ENCODE results near the gene MICOS13.
"Not testable (repeated sequence)": the region's sequence is repeated elsewhere in the genome, so short reads cannot be mapped to it uniquely, and the experiment has no call there.

MICOS13 gene

GRCh38 chr19:5698635-5699422 lies 18.5 kb upstream of the MICOS13 start:
- no peak for DNase-seq

GRCh38 chr19:5697890-5698634 lies 17.7 kb upstream of the MICOS13 start:
- DNase-seq: no peak

DNA sequence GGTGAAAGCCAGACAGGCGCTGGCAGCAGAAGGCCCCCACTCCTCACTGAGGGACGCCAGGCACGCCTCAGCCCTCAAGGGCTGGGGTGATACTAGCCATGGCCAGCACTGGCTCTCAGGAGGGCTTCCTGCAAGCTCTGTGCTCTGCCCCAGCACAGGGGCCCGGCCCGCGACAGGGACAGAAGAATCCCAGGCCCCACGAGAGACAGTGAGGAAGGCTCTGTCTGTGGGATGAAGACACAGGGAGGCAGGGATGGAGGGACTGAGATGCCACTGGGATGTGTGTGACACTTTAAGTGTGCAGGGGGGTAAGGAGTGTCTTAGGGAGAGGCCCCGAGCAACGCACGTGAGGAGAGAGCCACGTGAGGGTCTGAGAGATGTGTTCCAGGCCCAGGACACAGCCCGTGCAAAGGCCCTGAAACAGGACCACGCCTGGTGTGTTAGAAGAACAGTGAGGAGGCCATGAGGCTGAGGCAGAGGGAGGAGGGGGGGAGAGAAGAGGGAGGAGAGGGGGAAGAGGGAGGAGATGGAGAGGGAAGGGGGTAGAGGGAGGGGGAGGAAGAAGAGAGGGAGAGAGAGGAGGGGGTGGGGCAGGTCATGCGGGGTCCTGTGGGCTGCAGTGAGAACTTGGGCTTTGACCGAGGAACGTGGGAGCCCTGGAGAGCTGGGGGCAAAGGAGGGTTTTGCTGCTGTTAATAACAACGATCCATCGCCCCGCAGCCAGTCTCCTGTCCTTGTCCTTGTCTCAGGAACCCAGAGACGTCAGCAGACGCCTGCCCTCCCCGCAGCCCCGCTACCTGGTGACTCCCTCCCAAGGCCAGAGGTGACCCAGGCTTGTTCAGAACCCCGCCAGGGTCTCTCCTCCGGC lies 16.9 kb upstream of the MICOS13 start:
- DNase-seq: no peak

DNA sequence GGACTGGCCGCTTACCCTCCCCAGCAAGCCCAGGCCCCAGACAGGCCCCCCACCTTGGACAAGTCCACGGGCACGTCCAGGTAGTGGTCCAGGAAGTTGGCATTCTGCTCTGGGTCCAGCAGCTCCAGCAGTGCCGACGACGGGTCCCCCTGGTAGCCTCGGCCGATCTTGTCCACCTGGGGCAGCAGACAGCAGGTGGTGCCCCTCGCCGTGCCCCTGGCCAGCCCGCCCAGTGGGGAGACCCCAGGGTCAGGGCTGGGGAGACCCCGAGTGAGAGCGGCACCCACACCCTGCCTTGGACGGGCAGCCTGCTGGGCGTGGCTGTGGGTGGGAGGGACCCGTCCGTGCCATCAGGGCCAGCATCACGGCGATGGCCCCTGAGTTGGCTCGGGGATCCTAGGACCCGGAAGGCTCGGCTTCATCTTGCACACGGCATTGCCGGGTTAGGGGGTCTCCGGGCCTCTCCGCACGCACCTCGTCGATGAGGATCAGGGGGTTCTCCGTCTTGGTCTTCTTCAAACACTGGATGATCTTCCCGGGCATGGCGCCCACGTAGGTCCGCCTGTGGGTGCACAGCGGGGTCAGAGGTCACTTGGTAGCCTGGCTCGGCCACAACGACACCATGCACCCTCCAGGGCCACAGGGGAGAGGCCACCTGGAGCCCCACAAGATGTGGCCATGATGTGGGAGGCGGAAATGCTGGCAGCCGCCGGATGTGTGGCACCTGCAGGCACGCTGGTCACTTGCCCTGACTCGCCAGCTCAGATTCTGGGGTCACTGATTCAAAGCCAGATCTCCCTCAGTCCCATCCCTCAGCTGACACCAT lies 16.1 kb upstream of the MICOS13 start:
- DNase-seq: no peak

- no peak for DNase-seq
These were observed 15.4 kb upstream of the MICOS13 start for GRCh38 chr19:5695649-5696195.

DNA sequence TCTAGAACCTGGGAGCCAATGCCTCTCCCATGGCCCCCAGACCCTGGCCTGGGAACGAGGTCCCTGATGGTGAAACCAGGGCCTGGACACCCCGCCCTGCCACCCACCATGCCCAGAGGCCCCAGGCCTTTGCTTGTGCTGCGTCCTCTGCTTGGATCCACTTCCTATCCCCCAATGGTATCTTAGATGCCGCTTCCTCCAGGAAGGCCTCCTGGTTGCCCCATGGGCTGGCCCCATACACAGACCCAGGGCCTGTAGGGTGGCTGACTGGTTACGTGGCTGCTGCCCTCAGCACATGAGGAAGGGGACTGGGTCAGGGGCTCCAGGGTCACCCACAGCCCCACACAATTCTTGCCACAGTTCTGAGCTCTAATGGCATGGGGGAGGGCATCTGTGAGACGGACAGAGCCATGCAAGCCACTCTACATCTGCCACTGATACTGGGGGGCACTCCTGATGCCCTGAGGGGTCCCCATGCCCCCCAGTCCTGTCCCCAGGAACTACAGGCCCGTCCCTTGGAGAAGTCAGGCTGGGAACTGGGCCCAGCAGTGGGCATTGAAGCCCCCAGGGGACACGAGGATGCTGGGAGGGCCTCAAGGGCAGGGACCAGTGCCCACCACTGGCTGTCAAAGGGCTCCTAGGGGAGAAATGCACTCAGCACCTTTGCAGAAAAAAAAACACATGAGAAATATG lies 14.8 kb upstream of the MICOS13 start:
- DNase-seq: no peak

- DNase-seq: no peak
These were observed 14.0 kb upstream of the MICOS13 start for GRCh38 chr19:5694167-5694955.

DNA sequence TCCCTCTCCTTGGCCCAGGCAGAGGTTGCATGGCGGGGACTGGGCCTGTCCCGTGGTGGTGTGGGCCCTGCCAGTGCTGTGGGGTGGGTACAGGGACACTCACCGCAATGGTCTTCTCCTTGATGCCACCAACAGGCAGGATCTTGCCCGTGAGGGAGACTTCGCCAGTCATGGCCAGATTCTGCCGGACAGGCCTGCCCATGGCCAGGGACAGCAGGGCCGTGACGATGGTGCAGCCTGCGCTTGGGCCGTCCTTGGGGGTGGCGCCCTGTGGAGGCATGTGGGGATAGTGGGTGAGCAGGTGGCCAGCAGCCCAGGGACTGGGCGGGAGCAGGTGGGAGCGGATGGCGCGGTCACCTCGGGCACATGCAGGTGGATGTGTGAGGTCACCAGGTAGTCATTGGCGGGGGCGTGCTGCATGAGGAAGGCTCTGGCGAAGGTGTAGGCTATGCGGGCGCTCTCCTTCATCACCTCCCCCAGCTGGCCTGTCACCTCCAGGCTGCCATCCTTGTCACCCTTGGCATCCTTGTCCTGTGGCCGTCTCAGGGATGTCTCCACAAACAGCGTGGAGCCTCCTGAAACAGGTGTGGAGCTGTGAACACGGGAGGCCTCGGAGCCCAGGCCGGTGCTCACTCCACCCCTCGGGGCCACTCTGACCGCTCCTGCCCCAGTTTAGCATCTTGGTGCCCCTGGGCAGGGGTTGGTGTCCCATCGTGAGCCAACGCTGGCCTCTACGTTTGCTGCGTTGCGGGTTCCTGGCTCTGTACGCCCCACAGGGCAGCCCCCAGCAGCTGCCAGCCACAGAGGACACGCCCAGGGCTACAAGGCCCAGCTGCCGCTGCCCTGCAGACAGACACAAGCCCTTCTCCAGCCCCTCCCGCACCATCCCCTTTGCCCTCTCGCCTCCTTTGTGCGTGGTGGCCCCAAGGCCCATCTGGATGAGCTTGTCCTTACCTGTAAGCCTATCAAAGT lies 13.2 kb upstream of the MICOS13 start:
- DNase-seq: no peak

- DNase-seq: no peak
These were observed 12.4 kb upstream of the MICOS13 start for GRCh38 chr19:5692723-5693194.

DNA sequence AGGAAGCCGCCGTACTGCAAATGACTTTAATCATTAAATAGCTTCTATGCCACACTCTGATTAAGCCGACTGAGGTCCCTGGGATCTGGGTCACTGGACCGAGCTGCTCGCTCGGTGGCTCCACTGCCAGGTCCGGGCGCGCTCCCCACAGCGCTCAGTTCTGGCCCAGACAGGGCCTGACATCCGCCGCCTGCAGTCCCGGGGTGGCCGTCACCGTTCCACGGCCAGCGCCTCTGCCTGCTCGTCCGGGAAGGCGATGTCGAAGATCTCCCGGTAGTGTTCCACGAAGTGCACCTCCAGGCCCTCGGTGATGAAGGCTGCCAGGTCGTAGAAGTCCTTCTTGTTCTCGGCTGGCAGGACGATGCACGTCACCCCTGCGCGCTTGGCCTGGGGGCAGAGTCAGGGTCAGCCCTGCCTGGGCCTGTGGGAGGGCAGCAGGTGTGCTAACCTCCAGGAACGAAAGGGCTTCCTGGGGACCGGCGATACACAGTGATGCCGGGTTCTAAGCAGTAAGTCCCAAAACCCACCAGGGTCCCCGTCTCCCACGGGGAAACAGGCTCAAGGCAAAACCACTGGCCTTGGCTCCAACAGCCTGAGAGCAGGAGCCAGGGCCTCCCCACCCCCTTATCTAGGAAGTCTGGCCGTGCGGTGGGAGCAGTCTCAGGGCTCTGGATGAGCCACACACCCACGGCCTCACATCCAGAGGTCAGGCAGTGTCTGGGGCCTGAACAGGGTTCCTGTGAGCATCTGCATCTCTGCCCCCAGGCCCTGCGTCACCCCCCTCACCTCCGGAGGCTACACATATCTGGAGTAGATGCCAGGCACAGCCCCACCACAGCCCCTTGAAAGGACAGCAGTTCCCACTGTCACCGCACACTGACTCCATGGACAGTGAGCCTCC lies 11.8 kb upstream of the MICOS13 start:
- DNase-seq: no peak

DNA sequence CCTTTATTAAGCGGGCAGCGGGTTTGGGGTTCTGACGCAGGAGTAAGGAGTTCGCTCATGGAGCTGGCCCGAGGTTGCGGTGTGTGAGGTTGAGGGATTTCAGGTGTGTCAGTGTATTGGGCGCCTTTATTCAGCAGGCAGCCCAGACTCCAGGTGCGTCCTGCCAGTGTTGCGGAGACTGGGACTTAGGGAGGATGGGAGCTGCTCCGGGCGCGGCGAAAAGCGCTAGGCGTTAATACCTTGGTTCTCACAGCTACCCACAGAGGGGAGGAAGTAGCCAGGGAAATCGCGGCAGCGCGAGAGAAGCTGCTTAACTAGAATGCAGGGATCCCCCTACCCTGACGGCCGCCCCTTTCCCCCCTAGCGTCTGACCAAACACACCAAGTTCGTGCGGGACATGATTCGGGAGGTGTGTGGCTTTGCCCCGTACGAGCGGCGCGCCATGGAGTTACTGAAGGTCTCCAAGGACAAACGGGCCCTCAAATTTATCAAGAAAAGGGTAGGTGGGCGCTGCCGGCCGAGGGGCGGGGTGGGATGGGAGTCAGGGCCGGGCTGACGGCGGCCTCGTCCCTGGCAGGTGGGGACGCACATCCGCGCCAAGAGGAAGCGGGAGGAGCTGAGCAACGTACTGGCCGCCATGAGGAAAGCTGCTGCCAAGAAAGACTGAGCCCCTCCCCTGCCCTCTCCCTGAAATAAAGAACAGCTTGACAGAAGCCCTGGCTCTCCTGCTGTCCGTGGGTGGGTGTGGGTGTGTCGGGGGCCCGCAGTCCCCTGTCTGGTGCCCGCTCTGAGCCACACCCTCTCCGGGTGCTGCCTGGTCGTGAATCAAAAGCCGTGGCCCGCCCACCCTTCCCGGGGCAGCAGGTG lies 10.9 kb upstream of the MICOS13 start:
- DNase-seq: peak; percentile 21

DNA sequence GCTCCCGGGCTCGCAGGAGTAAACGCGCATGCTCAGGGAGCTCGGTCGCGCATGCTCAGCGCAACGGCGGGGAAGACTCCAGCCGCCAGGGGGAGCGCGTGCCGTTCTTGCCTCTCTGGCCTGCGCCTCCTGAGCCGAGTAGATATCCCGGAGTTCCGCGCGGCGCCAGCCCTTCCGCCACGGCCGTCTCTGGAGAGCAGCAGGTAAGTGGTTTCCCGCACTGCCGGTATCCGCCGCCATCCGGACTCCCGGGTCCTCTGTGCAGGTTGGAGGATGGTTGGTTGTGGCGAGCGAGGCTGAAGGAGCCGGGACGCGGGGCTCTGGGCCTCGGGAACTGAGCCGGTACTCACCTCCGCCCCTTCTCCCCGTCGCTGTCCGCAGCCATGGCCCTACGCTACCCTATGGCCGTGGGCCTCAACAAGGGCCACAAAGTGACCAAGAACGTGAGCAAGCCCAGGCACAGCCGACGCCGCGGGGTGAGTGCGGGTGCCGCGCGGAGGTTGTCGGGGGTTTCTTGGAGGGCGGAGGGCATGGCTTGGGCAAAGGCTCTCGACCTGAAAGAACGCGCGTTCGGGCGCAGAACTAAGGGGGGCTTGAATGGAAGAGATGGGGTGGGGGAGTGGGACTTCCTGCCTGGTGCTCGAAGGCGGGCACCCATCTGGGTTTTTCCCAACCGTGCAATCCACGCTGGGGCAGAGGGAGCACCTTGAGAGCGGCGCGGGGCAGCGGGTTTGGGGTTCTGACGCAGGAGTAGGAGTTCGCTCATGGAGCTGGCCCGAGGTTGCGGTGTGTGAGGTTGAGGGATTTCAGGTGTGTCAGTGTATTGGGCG lies 10.0 kb upstream of the MICOS13 start, which contains the start of gene RPL36:
TSS of gene RPL36 (plus strand) at position 171 of the 830 bp plus-strand sequence. CDS start at position 384, 213 bp downstream.
- peak; percentile 96 for DNase-seq

- not testable (repeated sequence) for DNase-seq
These were observed 8.1 kb upstream of the MICOS13 start for GRCh38 chr19:5688262-5688881.

DNA sequence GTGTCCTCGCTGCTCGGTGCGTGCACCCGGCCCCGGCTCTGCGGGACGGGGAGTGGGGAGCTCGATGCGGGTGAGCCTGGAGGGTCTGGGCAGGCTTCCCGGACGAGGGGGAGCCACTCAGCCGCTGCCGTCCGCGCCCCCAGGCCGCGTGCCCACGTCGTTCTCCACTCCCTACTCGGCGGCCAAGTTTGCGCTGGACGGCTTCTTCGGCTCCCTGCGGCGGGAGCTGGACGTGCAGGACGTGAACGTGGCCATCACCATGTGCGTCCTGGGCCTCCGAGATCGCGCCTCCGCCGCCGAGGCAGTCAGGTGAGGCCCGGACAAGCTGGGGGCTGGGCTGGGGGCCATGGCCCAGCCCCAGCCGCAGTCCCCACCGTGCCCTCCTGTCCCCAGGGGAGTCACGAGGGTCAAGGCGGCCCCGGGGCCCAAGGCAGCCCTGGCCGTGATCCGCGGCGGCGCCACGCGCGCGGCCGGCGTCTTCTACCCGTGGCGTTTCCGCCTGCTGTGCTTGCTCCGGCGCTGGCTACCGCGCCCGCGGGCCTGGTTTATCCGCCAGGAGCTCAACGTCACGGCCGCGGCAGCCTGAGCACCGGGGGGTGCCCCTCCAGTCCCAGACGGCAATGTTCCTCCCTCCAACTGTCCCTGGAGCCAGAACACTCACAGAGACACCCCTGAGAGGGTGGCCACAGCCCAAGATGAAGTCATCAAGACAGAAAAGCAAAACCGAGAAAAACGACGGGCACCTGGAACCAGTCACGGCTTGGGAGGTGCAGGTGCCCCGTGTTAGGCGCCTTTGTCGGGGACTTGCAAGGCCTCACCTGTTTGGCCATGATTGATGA lies 7.3 kb upstream of the MICOS13 start:
- DNase-seq: no peak
